Measurements from ENCODE around the gene HEATR3.

- TF ChIP-seq EZH2 (IDR thresholded peaks at IDR 0.05; ENCODE audit: borderline replicate concordance, low read depth, low read length, poor library complexity, severe bottlenecking) (no peak), CTCF (conservative IDR thresholded peaks at IDR 0.05; ENCODE audit: low read depth, low read length) (no peak)
These were observed 56.1 kb downstream of the HEATR3 start for GRCh38 chr16:50121721-50122445.
